AG04449 (cell line): Measurements from ENCODE around the gene TMEM150C.

Source experiments
- CTCF ChIA-PET: fragments of 350-600 bp; formaldehyde crosslinking; extraction: SDS; loops from one replicate; lab custom pipeline; 2021; ENCODE audit warnings: antibody characterized with exemption; lab: Yijun Ruan, JAX
- POLR2A ChIA-PET: fragments of 400-600, 350-600 bp; formaldehyde crosslinking; extraction: SDS; loops from one replicate; lab custom pipeline; 2020; ENCODE audit warnings: antibody characterized with exemption, inconsistent platforms; lab: Yijun Ruan, JAX
- DNase-seq: peaks from one replicate; pipeline ENCODE4 v3.0.0-alpha.2; 2010; ENCODE audit warnings: low read depth, low spot score
- H3K4me3 ChIP-seq: 2 replicates; pipeline ENCODE4 v1.5.1; 2011; ENCODE audit warnings: low read depth, mild to moderate bottlenecking, control low read depth, low read length
- TF ChIP-seq, protein P1 (sequence below): IDR thresholded peaks from one replicate; pipeline ENCODE4 v1.5.1; 2011; ENCODE audit warnings: mild to moderate bottlenecking, moderate library complexity, low read length, control low read depth, inconsistent platforms; ENCODE audit not compliant: insufficient read depth; ENCODE audit errors: missing control alignments

TMEM150C gene

DNA sequence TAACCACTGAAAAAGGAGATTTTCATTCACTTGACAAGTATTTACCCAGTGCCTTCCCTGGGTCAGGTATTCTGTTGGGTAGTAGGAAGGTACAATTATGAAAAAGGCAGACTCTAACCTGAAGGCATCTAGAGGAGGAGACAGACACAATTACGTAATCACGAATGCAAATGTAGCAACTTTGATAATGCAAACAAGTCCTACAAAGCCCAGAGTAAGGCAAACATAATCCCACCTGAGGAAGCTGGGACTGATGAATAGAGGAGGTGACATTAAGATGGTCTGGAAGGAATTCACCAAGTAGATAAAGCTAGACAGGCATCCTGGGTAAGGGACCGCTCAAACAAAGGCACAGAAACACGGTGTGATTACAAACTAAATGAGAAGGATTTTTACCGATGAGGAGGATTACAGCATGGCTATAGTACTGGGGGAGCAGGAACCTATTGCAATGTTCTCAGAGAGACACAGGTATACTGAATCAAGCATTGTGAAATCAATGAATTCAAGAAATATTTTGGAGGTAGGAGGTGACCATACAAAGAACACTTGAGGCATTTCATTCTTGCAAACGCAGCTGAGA, 37.1 kb downstream of the TMEM150C start:
- no peak for DNase-seq
- ChIA-PET CTCF (no interaction called here), POLR2A (no interaction called here)
- TF ChIP-seq, protein P1, sequence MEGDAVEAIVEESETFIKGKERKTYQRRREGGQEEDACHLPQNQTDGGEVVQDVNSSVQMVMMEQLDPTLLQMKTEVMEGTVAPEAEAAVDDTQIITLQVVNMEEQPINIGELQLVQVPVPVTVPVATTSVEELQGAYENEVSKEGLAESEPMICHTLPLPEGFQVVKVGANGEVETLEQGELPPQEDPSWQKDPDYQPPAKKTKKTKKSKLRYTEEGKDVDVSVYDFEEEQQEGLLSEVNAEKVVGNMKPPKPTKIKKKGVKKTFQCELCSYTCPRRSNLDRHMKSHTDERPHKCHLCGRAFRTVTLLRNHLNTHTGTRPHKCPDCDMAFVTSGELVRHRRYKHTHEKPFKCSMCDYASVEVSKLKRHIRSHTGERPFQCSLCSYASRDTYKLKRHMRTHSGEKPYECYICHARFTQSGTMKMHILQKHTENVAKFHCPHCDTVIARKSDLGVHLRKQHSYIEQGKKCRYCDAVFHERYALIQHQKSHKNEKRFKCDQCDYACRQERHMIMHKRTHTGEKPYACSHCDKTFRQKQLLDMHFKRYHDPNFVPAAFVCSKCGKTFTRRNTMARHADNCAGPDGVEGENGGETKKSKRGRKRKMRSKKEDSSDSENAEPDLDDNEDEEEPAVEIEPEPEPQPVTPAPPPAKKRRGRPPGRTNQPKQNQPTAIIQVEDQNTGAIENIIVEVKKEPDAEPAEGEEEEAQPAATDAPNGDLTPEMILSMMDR = no peak
- H3K4me3 ChIP-seq = no peak overlapping the region

DNA sequence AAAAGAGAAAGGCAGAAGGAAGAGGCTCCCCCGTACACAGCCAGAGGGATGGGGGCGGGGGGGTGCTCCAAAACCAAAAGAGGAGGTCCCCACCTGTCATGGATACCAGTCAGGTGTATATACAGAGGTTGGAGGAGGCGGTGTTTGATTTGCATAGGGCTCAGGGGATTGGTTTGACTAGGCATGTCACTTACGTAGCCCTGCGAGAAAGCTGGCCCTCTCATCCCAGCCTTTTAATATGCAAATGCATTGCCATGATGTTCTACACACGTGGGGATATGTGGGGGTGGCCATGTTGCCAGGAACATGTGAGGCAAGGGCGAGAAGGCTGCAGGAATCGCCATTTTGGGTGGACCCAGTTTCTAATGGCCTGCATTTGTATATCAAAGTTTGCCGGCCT, 38.6 kb downstream of the TMEM150C start:
- TF ChIP-seq, protein P1 = no peak
- H3K4me3 ChIP-seq = no peak overlapping the region
- ChIA-PET CTCF (no interaction called here), POLR2A (no interaction called here)
- DNase-seq = no peak

DNA sequence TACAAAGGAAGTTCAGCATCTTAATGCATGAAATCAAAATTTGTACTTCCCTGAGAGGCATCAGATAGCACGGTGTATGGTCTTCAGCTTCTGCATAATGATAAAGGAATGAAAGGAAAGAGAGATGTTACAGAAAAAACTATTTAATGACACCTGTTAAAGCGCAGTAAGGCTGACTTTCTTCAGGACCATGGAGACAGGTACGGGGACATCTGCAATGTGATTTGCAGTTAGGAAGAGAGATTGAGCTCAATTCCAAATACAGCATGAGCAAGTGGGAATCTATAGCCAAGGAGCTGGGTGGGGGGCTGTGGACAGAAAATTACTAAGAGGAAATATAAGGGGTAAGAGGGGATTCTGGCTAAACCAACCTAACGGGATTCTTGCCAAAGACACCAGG, 39.3 kb downstream of the TMEM150C start:
- TF ChIP-seq, protein P1 = no peak
- no peak for DNase-seq
- POLR2A ChIA-PET = no interaction called here
- CTCF ChIA-PET = no interaction called here
- H3K4me3 ChIP-seq = no peak overlapping the region

DNA sequence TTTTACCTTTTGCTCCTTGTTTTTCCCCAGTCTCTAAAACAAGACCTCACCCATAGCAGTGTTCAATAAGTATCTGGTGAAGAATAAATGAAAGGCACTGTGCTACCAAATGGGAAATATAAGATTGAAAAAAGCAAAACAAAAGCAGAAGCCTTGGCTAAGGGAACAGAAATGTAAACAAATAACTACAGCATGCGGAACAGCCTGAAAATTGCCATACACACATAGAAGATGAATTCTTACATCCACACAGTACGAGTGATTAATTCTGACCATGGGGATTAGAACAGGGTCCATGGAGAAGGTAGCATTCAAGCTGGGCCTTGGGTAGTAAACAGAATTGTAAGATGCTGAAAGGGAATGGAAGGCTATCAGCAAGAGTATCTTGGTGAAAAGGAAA, 40.5 kb downstream of the TMEM150C start:
- DNase-seq = no peak
- POLR2A ChIA-PET = no interaction called here
- TF ChIP-seq, protein P1 = no peak
- CTCF ChIA-PET = no interaction called here
- H3K4me3 ChIP-seq = no peak overlapping the region

DNA sequence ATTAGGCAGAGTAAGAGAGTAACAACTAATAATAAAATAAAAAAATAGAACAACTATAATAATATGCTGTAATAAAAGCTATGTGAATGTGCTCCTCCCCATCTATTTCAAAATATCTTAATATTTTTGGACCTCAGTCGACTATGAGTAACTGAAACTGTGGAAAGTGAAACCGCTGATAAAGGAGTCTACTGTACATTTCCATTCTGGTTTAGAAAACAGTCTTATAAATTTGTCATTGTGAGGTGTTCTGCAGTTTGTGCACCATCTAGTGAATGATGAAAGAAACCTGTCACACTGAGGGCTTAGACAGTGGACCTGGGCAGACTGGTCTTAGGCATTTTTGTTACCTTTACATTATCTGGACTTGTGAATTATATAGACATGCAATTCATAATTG, 42.0 kb downstream of the TMEM150C start:
- DNase-seq = no peak
- ChIA-PET CTCF (no interaction called here), POLR2A (no interaction called here)
- TF ChIP-seq, protein P1 = no peak
- H3K4me3 ChIP-seq = no peak overlapping the region

DNA sequence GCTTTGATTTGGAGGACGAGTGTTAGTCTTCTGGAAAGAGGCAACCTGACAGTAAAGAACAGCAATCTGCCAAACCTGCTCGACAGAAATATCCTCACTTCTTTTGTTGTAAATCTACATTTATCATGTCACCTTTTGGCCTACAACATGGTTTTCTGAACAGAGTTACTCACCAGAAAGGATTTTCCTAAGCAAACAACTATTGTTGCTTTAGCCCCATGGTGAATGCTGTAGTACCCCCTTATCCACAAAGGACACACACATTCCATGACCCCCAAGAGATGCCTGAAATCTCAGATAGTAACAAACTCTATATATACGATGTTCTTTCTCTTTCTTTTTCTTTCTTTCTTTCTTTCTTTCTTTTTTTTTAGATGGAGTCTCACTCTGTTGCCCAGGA, 42.7 kb downstream of the TMEM150C start:
- ChIA-PET CTCF (no interaction called here), POLR2A (no interaction called here)
- DNase-seq = no peak
- TF ChIP-seq, protein P1 = no peak
- H3K4me3 ChIP-seq = no peak overlapping the region
